SKM-1 treated with dmso at 0.1 percent for 144 hours (cell line): ENCODE measurements around the gene SLC24A3.

Source experiments
- DNase-seq: peaks from one replicate; lab custom pipeline; 2025; ENCODE audit not compliant: unreplicated experiment; lab: John Stamatoyannopoulos, UW

The SLC24A3 gene

DNA sequence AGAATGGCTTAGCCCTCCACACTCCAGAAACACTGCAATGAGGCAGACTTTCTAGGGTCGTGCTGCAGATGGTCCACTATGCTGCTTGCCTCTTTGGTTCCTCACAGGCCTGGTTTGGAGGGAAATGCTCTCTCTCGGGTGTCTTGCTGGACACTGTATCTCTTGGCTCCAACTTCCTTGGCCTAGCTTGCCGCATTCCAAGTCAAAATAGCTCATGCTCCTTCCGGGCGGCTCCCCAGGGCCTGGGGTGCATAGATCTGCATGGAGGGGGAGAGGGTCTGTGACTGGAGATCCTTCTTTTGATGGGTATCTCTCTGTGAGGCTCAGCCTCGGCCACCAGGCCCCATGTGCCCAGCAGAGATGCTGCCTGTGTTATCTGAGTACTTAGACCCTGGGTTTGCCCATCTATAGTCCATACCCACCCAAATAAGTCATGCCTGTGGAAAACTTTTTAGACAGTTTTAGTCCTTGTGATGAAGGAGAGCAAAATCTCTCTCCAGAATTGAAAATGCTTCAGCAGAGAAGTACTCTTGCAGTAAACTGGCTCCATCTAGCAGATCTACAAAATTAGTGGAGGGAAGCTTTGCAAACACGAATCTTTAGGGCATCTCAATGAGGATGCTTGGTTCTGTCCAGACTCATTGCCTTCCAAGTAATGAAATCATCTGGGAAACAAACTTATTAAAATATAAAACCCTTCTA, 281.5 kb downstream of the SLC24A3 start:
- no peak for DNase-seq

DNA sequence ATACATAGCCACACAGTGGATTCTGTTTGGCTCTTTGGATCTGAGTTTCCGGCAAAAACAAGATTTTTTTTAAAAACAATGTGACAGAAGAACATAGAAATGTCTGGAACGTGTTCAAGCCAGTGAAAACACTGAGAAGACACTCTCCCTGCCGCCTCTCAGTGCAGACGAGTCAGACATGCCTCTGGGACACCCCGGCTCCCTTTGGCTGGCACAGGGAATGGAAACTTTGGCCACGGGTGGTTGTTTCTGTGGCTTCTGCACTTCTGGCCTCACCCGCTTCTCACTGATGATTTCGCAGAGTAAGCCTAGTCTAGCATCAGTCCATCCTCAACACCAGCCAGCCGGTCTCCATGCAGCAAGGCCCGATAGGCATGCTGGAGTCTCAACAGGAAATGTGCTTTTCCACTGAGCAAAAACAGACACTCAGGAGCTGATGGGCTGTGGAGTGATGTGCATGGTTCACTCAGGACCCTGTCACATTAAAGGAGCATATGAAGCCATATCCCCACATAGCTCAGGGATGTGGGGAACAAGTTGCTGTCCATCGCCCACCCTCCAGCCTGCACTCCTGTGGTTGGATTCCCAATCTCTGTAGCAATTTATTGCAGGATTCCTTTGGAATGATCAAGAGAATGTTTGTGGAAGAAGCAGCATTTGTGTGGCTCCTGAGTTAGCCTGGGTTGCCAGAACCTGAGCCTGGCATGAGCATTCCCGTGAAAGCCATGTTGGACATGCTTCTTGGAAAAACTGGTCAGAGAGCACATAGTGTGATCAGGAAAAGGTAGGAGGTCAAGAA, 283.7 kb downstream of the SLC24A3 start:
- no peak for DNase-seq

DNA sequence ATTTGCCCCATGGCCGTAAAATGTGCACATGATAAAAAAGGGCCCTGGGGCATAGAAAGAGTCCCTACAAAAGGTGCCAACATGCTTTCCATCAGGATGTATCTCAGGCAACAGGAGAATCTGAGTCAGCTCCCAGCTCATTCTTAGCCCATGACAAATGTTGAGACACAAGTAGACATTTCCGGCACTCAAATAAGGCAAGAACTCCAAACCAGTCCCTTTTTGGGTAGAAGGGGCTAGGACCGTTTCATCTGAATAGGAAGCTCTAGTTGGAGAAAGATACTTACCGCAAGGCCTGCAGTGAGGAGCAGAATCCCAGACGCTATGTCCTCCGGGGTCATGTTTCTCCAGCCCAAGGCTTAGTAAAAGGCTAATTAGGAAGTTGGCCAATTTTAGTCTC, 284.6 kb downstream of the SLC24A3 start:
- no peak for DNase-seq

DNA sequence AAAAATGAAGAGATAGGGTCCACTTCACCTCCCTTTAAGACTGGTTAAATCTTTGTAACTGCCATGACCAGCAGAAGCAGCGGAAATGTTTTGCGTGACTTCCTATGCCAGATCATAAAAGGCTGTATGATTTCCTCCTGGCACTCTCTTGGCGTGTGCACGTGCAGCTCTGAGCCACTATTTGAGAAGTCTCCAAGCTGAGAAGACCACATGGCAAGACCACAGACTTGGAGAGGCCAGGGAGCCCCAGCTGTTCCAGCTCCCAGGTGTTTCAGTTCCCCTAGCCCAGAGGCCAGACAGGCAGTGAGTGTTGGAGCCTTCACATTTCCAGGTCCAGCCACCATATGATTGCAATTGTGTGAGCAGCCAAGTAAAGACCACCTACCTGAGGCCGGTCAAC, 286.3 kb downstream of the SLC24A3 start:
- DNase-seq, result no peak

DNA sequence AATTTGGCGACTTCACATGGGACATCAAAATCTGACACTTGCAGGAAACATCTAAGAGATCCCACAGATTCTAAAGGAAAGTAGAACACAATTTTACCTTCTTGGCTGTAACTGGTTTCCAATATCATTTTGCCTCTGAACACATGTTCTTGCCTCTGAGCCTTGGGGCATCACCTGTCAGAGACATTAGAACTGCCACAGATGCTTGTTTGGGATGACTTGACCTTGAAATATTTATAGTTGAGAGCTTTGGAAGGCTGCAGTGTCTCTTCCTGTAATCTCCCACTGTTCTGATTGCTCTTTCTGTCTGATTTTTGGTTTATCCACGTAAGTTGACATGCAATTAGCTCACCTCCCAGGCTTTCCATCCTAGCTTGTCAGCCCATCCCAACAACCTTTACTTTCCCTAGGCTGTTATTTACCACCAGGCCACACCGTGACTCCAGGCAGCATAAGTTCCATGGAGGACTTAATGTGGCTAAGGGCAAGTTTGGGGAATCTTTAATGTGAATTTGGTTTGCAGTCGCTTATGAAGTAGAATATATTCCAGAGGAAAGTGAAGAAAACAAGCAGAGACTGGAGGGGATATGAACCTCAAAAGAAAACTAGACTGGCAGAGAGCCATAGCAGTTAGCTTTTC, 289.2 kb downstream of the SLC24A3 start:
- no peak for DNase-seq

DNA sequence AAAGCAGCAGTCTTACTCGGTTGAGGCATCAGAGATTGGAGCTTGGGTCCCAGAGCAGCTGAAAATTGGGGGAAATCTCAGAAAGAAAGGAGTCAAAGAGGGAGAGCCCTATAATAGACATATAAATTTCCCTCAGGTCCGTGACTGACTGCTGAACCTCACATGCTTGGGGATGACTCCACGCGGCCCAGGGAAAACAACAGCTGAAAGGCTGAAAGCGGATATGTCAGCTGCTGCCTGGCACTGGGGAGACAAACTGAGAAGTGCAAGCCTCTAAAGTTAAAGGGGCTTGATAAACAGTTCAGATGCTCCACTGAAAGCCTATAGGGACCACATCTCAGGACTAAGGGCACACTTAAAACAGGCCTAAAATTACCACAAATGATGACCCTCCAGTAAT, 289.7 kb downstream of the SLC24A3 start:
- no peak for DNase-seq

DNA sequence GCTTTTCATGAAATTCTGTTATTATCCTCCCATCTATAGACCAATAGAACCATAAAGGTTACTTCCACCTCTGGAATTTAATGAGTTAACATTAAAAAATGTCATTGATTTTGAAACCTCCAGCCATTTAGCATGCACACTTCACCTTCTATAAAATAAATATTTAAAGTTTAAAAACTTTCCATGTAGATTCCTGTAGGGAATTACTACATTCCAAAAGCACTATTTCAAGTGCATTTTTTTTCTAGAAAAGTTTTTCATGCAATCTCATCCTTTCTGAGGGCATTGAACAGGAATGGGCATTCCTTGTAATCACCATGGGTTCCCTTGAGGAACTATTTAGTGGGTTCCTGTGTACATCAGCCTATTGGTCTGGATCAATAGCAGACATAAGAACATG, 291.8 kb downstream of the SLC24A3 start:
- no peak for DNase-seq

DNA sequence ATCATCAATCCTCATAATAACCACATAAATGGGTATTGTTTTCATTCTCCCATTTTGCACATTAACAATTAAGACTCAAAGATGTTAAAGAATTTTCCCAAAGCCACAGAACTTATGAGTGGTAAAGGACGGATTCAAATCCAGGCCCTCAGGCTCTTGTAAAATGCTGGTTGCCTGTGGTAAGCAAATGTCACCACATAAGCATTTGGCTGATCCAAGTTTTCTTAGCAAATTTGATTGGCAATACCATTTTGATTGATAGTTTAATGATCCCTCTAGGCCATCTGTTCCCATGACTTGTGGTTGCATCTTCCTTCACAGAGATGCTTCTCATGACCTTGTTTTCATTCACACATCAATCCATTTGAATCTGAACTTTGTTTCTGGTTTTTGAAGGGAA, 293.6 kb downstream of the SLC24A3 start:
- DNase-seq, result no peak

DNA sequence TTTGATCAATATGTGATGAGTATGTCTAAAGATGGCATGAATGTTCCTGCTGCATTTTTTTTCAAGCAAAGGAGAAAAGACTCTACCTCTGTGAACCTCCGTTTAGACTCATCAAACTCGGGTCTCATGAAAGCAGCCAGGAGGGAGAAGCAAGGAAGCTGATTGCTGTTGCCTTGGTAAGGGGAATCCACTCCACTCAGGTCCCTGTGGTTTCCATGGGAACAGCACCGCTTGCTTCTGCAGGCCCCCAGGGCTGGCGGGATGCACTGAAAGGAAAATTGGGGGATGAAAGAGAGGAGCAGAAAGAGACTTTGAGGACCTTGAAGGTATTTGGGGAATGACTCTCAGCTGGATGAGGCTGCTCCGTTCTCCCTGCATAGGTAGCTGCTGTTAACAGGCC, 296.0 kb downstream of the SLC24A3 start:
- DNase-seq, result no peak

DNA sequence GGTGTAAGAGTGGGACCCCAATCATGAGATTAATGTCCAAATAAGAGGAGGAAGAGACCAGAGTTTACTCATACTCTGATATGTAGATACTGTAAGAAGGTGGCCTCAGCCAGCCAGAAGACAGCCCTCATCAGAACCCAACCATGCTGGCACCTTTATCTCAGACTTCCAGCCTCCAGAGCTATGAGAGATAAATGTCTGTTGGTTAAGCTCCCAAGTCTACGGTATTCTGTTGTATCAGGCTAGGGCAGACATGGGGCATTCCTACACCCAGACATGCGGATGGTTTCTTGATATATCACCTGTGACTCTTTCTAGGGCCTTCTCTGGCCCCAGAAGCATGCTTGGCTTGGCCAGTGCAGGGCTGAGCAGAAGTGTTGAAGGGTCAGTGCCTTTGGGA, 298.2 kb downstream of the SLC24A3 start:
- DNase-seq, result no peak

DNA sequence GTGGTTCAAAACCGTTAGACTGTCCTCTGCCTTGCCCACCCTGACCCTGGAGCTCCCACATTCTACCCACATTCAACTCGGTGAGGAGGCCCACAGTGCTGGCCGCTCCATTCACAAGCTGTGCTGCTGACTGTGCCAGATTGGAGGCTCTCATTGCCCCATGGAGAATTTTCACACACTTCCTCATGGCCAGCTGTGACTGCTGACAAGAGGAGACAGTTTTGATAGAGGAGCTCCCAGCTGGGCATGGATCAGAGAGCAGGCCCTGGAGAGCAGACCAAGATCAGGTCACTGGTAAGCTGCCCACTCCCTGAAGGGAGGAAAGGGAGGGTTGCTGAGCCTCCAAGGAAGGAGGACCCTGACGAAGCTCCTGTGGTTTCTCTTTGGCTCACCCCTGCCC, 299.5 kb downstream of the SLC24A3 start:
- no peak for DNase-seq

DNA sequence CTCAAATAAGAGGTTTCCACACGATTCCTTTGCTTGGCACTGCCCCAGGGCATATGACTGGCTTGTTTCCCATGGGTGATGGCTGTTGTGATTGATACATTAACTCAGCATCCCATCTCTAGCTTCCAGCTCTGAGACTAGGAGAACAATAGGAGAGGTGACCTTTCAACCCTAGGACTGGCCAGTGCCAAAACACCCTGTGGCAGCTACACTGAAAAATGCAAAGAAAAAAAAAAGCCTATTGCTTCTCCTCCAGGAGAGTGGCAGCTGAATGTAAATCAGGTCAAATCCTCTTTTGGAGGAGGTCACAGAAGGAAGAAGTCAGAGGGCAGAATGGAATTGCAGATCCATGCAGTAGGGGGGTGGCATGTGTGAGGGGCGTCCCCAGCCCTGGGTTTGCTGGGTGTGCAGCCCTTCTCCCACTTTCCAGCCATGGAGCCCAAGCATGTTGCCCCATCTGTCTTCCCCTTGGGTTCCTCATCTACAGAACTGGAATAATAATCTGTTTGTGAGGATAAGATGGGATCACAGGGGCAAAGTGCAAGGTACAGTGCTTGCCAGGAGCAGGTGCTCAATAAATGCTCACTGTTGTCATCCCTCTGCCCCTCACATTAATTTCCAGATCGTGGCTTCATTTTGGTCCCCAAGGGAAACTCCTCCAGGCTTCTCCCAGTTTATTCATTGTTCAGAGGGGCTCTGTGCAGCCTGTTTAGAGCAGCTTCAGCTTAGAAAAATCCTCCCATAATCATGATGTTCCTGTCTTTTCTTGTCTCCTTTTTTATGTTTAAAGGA, 300.6 kb downstream of the SLC24A3 start:
- no peak for DNase-seq

DNA sequence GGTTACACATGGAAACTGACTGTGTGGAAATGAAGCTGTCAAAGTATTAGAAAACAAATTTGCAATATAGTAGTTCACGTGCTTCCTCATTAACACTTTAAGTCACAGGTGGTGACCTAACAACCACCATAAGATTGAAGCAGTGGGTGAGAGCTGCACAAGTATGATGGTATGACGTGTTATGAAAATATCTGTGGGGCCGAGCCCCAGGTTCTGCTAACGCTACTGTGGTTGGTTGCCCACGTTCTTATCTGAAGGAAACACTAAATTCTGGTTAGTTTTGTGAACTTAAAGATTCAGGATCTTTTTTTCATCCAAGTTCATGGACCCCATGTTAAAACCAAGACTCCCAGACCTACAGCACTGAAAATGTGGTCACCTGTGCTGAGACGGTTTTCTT, 302.6 kb downstream of the SLC24A3 start:
- no peak for DNase-seq

DNA sequence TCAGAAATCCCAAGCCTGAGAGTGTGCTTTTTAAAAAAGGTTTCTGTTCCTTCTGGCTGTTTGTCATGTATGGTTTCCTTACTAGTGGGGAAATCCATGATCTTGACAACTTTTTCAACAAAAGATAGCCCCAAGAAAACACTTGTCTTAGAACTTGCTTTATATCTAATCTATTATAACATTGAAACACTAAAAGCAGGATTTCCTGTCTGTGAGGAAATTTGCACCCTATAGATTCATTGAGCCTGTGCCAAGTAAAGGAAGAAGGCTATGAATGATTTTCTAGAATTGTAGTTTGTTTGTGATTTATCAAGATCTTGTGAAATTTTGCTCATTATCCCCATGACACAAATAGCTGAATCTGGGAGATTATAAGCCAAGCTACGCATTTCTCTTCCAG, 307.0 kb downstream of the SLC24A3 start:
- no peak for DNase-seq

DNA sequence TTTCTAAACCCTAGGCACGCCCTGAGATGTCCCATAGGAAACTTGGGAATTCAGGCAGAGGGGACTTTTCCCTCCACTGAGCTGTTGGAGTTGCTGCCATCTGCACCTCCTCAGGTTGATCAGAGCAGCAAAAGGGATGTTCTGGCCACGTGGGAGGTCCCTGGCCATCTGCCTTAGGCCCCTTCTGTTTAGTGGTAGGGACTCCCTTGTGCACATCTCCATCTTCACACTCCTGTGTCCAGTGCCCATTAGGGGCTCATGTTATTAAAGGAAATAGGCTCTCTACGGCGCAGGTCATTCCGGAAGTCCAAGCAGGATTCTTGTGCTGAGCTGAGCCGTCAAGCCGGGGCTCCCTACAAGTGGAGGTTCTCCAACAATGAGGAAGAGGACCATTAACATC, 307.8 kb downstream of the SLC24A3 start:
- no peak for DNase-seq

DNA sequence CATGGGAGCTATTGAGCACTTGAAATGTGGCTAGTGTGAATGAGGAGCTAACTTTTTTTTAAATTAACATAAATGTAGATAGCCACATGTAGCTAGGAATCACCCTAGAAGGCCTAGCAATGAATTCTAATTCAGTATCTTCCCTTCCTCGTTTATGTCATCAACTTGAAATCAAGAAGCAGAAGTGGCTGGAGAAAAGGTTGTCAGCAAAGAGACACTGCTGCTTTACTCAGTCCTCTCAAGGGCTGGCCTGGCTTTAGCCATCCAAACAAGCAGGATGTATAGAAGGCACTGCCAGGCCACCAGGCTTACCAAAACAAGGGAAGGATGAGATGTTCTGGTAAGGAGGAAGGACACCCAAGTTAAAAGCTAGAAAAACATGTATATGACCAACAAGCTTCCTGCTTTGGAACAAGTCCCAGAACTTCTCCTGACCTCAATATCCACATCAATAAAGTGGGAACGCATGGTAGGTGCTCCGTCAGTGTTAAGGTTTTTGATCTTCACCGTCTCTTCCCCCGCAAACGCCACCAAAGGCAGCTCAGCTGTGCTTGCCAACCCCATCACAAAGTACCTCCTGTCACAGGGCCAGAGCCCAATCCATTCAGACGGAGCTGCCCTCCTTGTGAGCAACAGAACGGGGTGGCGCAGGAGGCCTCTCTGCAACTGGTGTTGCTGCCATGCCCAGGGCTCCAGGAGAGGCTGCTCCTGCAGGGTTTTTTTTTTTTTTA, 309.8 kb downstream of the SLC24A3 start:
- no peak for DNase-seq

DNA sequence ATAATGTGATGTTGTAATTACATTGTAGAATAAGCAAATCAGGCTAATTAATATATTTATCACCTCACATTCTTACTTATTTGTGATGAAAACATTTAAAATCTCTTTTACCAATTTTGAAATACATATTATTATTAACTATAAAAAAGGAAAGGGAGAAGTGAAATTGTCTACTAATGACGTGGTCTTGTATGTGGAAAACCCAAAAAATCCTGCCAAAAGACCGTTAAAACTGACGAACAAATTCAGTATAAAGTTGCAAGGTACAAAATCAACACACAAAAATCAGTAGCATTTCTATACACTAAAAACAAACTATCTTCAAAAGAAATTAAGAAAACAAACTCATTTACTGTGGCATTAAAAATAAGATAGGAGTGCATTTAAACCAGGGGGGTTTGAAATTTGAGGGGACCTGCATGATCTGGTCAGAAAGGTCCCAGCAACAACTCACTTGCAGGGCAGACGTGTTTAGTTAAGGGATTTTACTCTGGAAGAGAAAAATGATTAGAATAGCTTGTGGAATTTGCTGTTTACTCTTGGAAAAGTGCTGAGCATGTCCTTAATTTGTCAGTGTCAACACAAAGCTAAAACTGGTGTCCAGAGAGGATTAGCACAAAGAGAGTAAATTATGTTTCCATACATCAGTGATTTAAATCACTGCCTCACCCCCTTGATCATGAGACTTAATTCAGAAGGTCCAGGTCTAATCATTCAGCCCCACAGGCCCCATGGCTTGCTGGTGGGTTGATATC, 310.6 kb downstream of the SLC24A3 start:
- DNase-seq, result no peak

DNA sequence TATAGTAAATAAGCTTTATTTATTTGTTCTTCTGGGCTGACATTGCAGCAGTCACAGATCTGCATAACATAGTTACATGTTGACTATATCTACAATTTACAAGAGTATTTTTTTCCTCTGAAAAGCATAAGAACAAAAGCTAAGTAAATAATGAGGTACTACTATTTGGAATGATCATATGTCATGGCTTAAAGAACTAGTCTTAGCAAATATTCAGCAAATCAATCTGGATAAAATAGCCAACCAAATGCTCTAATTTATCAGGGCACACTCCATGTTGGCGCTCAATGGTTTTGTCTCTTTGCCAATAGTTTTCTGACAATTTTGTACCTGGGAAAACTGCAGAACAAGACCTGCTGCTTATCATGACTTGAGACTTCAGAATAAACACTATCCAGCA, 312.2 kb downstream of the SLC24A3 start:
- DNase-seq, result no peak

DNA sequence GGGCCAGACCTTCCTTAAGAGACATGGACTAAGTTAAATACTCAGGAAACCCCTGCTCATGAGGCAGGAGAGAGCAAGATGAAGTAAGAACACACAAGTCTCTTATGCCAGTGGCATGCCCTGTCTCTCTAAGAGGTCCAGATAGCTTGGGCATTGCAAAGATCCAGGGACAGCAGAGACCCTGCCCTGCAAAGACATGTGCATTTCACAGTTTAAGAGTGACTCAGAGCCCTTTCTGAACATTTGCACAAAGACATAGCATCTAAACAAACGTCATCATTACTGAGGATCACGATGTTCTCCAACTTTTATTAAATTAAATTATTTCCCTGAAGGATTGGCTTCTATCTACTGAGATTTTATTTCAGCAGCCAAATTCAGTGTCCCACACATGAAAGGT, 315.1 kb downstream of the SLC24A3 start:
- no peak for DNase-seq
